HepG2 (cell line): Measurements from ENCODE around the gene ETS1. TPM values are rescaled to one million over a fixed set of nuclear protein-coding genes. Genes with fewer than 3 reads are reported as not detected.

Experiments
- ATAC-seq: fragments of 200-7000 bp; cut with Tn5 transposase; 3 replicates; pipeline ENCODE4 v1.9.1; 2020; ENCODE audit warnings: mild to moderate bottlenecking, moderate library complexity
- BruUV-seq: library from RNA; stranded (reverse); fragments of 400-500 nt; replicated peaks from 2 replicates; lab custom pipeline; 2021; lab: Mats Ljungman, UMichigan
- CTCF ChIA-PET: fragments of 300-600 bp; formaldehyde crosslinking; extraction: SDS; loops from one replicate; lab custom pipeline; 2021; ENCODE audit warnings: low total read pairs, inconsistent platforms, low intra/inter-chr PET ratio; lab: Yijun Ruan, JAX
- POLR2A ChIA-PET: fragments of 350-600 bp; sonication (Branson Sonifier 250); formaldehyde crosslinking; loops from one replicate; lab custom pipeline; 2020; ENCODE audit warnings: antibody characterized with exemption, inconsistent platforms; lab: Yijun Ruan, JAX
- DNase-seq: peaks from one replicate; pipeline ENCODE4 v3.0.0-alpha.2; 2015; ENCODE audit warnings: low spot score
- FAIRE-seq: peaks from 3 replicates; lab custom pipeline; 2011; peaks lifted over from hg19 to GRCh38; lab: Jason Lieb, UNC
- H2AFZ ChIP-seq: one replicate; pipeline ENCODE4 v1.6.1; 2011; ENCODE audit warnings: low read length, inconsistent platforms
- H3K27ac ChIP-seq: fragments of 300-600 bp; 3 replicates; pipeline ENCODE4 v1.8.0; 2011; ENCODE audit warnings: mixed run types, mild to moderate bottlenecking, mixed read lengths, low read length, inconsistent platforms; ENCODE audit not compliant: insufficient read depth; ENCODE audit errors: extremely low read length
- H3K27me3 ChIP-seq, 2 experiments: fragments of 200-600 bp in 1 of 2; 2 replicates in 1 of 2; 3 replicates in 1 of 2; pipeline versions ENCODE4 v1.6.0 to v1.8.0; 2011; ENCODE audit warnings: low read length in 2 of 2, mild to moderate bottlenecking in 2 of 2, moderate library complexity in 2 of 2, inconsistent platforms in 1 of 2; ENCODE audit not compliant: insufficient read depth in 2 of 2, control insufficient read depth in 1 of 2
- H3K36me3 ChIP-seq, 2 experiments: fragments of 200-600 bp in 1 of 2; replicated peaks in 1 of 2; 2 replicates in 1 of 2; 3 replicates in 1 of 2; pipeline versions ENCODE4 v1.5.1 to v1.8.0; 2011; ENCODE audit warnings: low read length in 2 of 2, inconsistent platforms in 1 of 2; ENCODE audit not compliant: insufficient read depth in 2 of 2, control insufficient read depth in 1 of 2
- H3K4me1 ChIP-seq: 2 replicates; pipeline ENCODE4 v1.5.1; 2012; ENCODE audit warnings: low read length, inconsistent platforms; ENCODE audit not compliant: insufficient read depth
- H3K4me2 ChIP-seq: 2 replicates; pipeline ENCODE4 v1.6.0; 2011; ENCODE audit warnings: low read depth, low read length, inconsistent platforms
- H3K4me3 ChIP-seq, 3 experiments: fragments of 200-600 bp in 1 of 3; sonication (generic), shearing (Covaris generic) in 1 of 3; replicated peaks in 1 of 3; 2 replicates each; pipeline ENCODE4 v1.5.1; 2011 to 2016; ENCODE audit warnings: low read length in 3 of 3, inconsistent platforms in 2 of 3, low read depth in 2 of 3, mild to moderate bottlenecking in 2 of 3, control low read depth in 1 of 3, mixed read lengths in 1 of 3; ENCODE audit not compliant: insufficient read depth in 1 of 3
- H3K79me2 ChIP-seq: one replicate; pipeline ENCODE4 v1.6.1; 2011; ENCODE audit warnings: low read length, inconsistent platforms; ENCODE audit not compliant: insufficient read depth
- H3K9ac ChIP-seq: 2 replicates; pipeline ENCODE4 v1.6.0; 2011; ENCODE audit warnings: mild to moderate bottlenecking, low read depth, low read length, inconsistent platforms; ENCODE audit not compliant: insufficient read depth
- H3K9me3 ChIP-seq: 2 replicates; pipeline ENCODE4 v1.5.1; 2012; ENCODE audit warnings: mild to moderate bottlenecking, low read length
- H4K20me1 ChIP-seq: 2 replicates; pipeline ENCODE4 v1.6.0; 2011; ENCODE audit warnings: inconsistent platforms, mild to moderate bottlenecking, low read length, moderate library complexity; ENCODE audit not compliant: insufficient read depth
- ARID3A ChIP-seq: IDR thresholded peaks from 2 replicates; pipeline ENCODE4 v1.6.1; 2012; ENCODE audit warnings: low read depth, low read length, improper control_type of control experiment
- ARNT ChIP-seq: fragments of 450-650 bp; IDR thresholded peaks from 2 replicates; pipeline ENCODE4 v1.6.1; 2017
- HMGA1 ChIP-seq: sonication (generic); formaldehyde crosslinking; conservative IDR thresholded peaks from 2 replicates; pipeline ENCODE4 v1.4.0; 2020; ENCODE audit warnings: missing genetic modification reagents
- HOXD1 ChIP-seq: sonication (generic); formaldehyde crosslinking; IDR thresholded peaks from 2 replicates; pipeline ENCODE4 v1.5.0; 2020; ENCODE audit warnings: missing genetic modification reagents
- KLF12 ChIP-seq: sonication (generic); formaldehyde crosslinking; IDR thresholded peaks from 2 replicates; pipeline ENCODE4 v1.4.0; 2020; ENCODE audit warnings: missing genetic modification reagents, borderline replicate concordance
- REST ChIP-seq, 2 experiments: IDR thresholded peaks; 2 replicates each; pipeline ENCODE4 v1.6.1; 2011 to 2012; ENCODE audit warnings: low read length in 2 of 2, borderline replicate concordance in 1 of 2, low read depth in 1 of 2, mild to moderate bottlenecking in 1 of 2, moderate library complexity in 1 of 2
- SMAD1 ChIP-seq: sonication (generic); formaldehyde crosslinking; IDR thresholded peaks from 2 replicates; pipeline ENCODE4 v1.4.0; 2020; ENCODE audit warnings: missing genetic modification reagents, low read depth, mild to moderate bottlenecking, borderline replicate concordance
- ZNF225 ChIP-seq: sonication (generic); formaldehyde crosslinking; IDR thresholded peaks from 2 replicates; pipeline ENCODE4 v1.4.0; 2020; ENCODE audit warnings: mild to moderate bottlenecking, missing genetic modification reagents
- ZNF24 ChIP-seq: fragments of 450-650 bp; IDR thresholded peaks from 2 replicates; pipeline ENCODE4 v1.6.1; 2017; ENCODE audit warnings: antibody characterized with exemption, mild to moderate bottlenecking
- ZNF260 ChIP-seq: sonication (generic); formaldehyde crosslinking; IDR thresholded peaks from 2 replicates; pipeline ENCODE4 v1.4.0; 2020; ENCODE audit warnings: missing genetic modification reagents, low read depth, mild to moderate bottlenecking, borderline replicate concordance
- ZNF292 ChIP-seq: sonication (generic); formaldehyde crosslinking; IDR thresholded peaks from 2 replicates; pipeline ENCODE4 v1.8.1; 2022; ENCODE audit warnings: mild to moderate bottlenecking, low read depth, missing genetic modification reagents, borderline replicate concordance
- ZNF382 ChIP-seq: sonication (generic); formaldehyde crosslinking; IDR thresholded peaks from 2 replicates; pipeline ENCODE4 v1.5.0; 2020; ENCODE audit warnings: missing genetic modification reagents, mild to moderate bottlenecking, borderline replicate concordance
- ZNF644 ChIP-seq: IDR thresholded peaks from 2 replicates; pipeline ENCODE4 v1.6.1; 2016; ENCODE audit warnings: low read depth
- ZNF891 ChIP-seq: sonication (generic); formaldehyde crosslinking; IDR thresholded peaks from 2 replicates; pipeline ENCODE4 v1.5.0; 2020; ENCODE audit warnings: mild to moderate bottlenecking, missing genetic modification reagents
- WGBS: methylation state at CpG from one replicate; pipeline ENCODE4 v1.1.6; 2017; ENCODE audit warnings: low lambda C conversion rate; 5-methylcytosine and 5-hydroxymethylcytosine counted together
- in situ Hi-C: cut with HindIII; loops from 2 replicates; pipeline ENCODE4 v1.10.0; 2017; ENCODE audit warnings: low pct_unique_long_range_greater_than_20kb; ENCODE audit not compliant: extremely low pct_ligation_motif_present
- intact Hi-C: fragments of 100-400 bp; cut with micrococcal nuclease; formaldehyde crosslinking; loops from one replicate; pipeline ENCODE4 v1.10.0; 2022; ENCODE audit not compliant: unreplicated experiment
- polyA plus RNA-seq, 8 experiments: library from polyadenylated mRNA; depleted of rRNA in 3 of 8; stranded (reverse) in 7 of 8; unstranded in 1 of 8; fragments of >200 nt; fragmentation: Illumina TruSeq in 4 of 8; extraction: Trizol in 4 of 8; gene quantifications; 2 replicates each; pipeline versions ENCODE4 v1.2.1 to v1.2.3, GENCODE V29; 2011 to 2016; ENCODE audit warnings: low read depth in 4 of 8, missing spikeins in 1 of 8, mixed read lengths in 1 of 8; ENCODE audit not compliant: insufficient read depth in 1 of 8
- total RNA-seq, 5 experiments: library from RNA; depleted of rRNA; stranded (reverse); fragments of >200 nt; fragmentation: Illumina TruSeq; extraction: Trizol; gene quantifications; 2 replicates each; pipeline ENCODE4 v1.2.3, GENCODE V29; 2016; ENCODE audit warnings: low read depth in 1 of 5
- TF ChIP-seq, protein P1 (sequence below): sonication (generic); formaldehyde crosslinking; IDR thresholded peaks from 2 replicates; pipeline ENCODE4 v1.4.0; 2020; ENCODE audit warnings: mild to moderate bottlenecking, missing genetic modification reagents
- TF ChIP-seq, protein P2 (sequence below): IDR thresholded peaks from 2 replicates; pipeline ENCODE4 v1.6.1; 2016; ENCODE audit warnings: low read depth

ETS1 gene
- total and polyA plus RNA-seq, 2 of the 13 experiments (the other 11 are each of a cell fraction or from before 2014, with no cell fraction given): 0.18 to 0.34 TPM

- TF ChIP-seq, protein P1, sequence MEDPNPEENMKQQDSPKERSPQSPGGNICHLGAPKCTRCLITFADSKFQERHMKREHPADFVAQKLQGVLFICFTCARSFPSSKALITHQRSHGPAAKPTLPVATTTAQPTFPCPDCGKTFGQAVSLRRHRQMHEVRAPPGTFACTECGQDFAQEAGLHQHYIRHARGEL (CRISPR knock-in tag): no peak
- no peak for TF ChIP-seq ZNF292 (CRISPR knock-in tag)
- no peak for TF ChIP-seq KLF12 (CRISPR knock-in tag)
Observed at GRCh38 chr11:128477811-128478210, 109.5 kb downstream of the ETS1 start (continued).

DNA sequence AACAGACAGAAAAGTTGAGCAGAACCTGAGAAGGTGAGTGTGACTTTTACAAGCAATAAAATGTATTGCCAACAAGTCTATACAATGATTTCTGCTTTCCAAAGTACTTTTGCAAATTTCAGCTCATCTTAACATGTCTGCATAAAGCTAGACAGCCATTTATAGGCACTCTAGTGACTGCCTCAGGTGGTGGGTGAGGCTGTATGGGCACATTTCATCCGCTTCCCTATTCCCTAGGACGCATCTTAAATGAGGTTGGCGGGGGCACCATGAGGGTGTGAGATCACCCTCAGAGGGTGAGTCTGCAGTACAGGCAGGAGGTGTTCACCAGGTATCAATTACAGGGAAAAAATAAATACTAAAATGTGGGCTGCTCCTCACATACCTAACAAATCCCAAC lies 110.1 kb downstream of the ETS1 start:
- H3K9me3 ChIP-seq: no peaks in the 10 kb centered on the region
- WGBS: 58% methylated on average over 3 of the region's 3 CpGs
- H3K4me3 ChIP-seq: no peak overlapping the region
- H3K9ac ChIP-seq: no peak overlapping the region
- CTCF ChIA-PET: no interaction called here
- no peaks in the 10 kb centered on the region for H3K4me1 ChIP-seq
- no peaks in the 10 kb centered on the region for H3K36me3 ChIP-seq
- no peak overlapping the region for H2AFZ ChIP-seq
- no TSS peak for BruUV-seq
- no peak overlapping the region for H3K27ac ChIP-seq
- ATAC-seq: no peak
- no peak overlapping the region for H3K4me2 ChIP-seq
- no peaks in the 10 kb centered on the region for H4K20me1 ChIP-seq
- FAIRE-seq: no peak
- no peaks in the 10 kb centered on the region for H3K79me2 ChIP-seq
- no peak for DNase-seq
- in situ Hi-C loops: no loop called here
- intact Hi-C loops: no loop called here
- H3K27me3 ChIP-seq: no peaks in the 10 kb centered on the region
- POLR2A ChIA-PET: no interaction called here
- TF ChIP-seq ZNF891 (CRISPR knock-in tag) (no peak), HMGA1 (CRISPR knock-in tag) (no peak), ZNF225 (no peak), REST (IDR thresholded peaks at IDR 0.05; ENCODE audit: borderline replicate concordance in 1 of 2, low read depth in 1 of 2, low read length in 2 of 2) (no peak), SMAD1 (CRISPR knock-in tag) (no peak), ZNF644 (CRISPR knock-in tag) (no peak), ZNF382 (CRISPR knock-in tag) (no peak), HOXD1 (CRISPR knock-in tag) (no peak), ZNF24 (no peak), ZNF260 (CRISPR knock-in tag) (no peak), ARNT (no peak), ARID3A (no peak)
- TF ChIP-seq, protein P2, sequence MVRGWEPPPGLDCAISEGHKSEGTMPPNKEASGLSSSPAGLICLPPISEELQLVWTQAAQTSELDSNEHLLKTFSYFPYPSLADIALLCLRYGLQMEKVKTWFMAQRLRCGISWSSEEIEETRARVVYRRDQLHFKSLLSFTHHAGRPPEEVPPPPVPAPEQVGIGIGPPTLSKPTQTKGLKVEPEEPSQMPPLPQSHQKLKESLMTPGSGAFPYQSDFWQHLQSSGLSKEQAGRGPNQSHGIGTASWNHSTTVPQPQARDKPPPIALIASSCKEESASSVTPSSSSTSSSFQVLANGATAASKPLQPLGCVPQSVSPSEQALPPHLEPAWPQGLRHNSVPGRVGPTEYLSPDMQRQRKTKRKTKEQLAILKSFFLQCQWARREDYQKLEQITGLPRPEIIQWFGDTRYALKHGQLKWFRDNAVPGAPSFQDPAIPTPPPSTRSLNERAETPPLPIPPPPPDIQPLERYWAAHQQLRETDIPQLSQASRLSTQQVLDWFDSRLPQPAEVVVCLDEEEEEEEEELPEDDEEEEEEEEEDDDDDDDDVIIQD (CRISPR knock-in tag): no peak
